ENCODE data around the gene SNX25.

GRCh38 chr4:185227131-185227551, 17.7 kb downstream of the SNX25 start:
- TF ChIP-seq EZH2 (IDR thresholded peaks at IDR 0.05; ENCODE audit: low read length, unreplicated experiment): no peak
- TF ChIP-seq, protein P1, sequence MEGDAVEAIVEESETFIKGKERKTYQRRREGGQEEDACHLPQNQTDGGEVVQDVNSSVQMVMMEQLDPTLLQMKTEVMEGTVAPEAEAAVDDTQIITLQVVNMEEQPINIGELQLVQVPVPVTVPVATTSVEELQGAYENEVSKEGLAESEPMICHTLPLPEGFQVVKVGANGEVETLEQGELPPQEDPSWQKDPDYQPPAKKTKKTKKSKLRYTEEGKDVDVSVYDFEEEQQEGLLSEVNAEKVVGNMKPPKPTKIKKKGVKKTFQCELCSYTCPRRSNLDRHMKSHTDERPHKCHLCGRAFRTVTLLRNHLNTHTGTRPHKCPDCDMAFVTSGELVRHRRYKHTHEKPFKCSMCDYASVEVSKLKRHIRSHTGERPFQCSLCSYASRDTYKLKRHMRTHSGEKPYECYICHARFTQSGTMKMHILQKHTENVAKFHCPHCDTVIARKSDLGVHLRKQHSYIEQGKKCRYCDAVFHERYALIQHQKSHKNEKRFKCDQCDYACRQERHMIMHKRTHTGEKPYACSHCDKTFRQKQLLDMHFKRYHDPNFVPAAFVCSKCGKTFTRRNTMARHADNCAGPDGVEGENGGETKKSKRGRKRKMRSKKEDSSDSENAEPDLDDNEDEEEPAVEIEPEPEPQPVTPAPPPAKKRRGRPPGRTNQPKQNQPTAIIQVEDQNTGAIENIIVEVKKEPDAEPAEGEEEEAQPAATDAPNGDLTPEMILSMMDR (conservative IDR thresholded peaks at IDR 0.05; ENCODE audit: low read depth, low read length): no peak; the same call in 1 of the 2 replicates

Measured in PC-3 (cell line).